ENCODE data around the gene ZNF628.

Gene ZNF628

GRCh38 chr19:55461259-55461973 is 15.0 kb upstream of the ZNF628 start, which contains the start of gene ISOC2:
Gene ISOC2 (minus strand): TSS chr19:55461642. CDS start chr19:55456486, 5,156 bp downstream.
- Histone ChIP-seq H3K27ac (peak within 1 kb of the TSS; percentile 83 to 91), H3K27me3 (no peaks in the 10 kb centered on the region), H3K4me1 (peaks cover 0 to 20% (median 15%) of the 10 kb centered on the region in 4 donors), H3K4me3 (peak within 1 kb of the TSS; percentile 86 to 97), H3K36me3 (peaks cover 0 to 2% (median 0%) of the 10 kb centered on the region in 3 donors), H3K9me3 (no peaks in the 10 kb centered on the region)
- TF ChIP-seq CTCF (IDR thresholded peaks at IDR 0.05) = no peak
- intact Hi-C loops (cut with DNase I; ENCODE audit: low total_unique reads) = no loop called here
- peak; percentile 100 for DNase-seq

- peak overlapping the region; percentile 83 to 84 for H3K27ac ChIP-seq
- DNase-seq = no peak
- H3K4me1 ChIP-seq = peaks cover 0 to 20% (median 15%) of the 10 kb centered on the region in 4 donors
- H3K9me3 ChIP-seq = no peaks in the 10 kb centered on the region
- no peaks in the 10 kb centered on the region for H3K36me3 ChIP-seq
- TF ChIP-seq CTCF (IDR thresholded peaks at IDR 0.05) = no peak
- intact Hi-C loops (cut with DNase I; ENCODE audit: low total_unique reads) = no loop called here
- H3K4me3 ChIP-seq = peak overlapping the region; percentile 86 to 97
- H3K27me3 ChIP-seq = no peaks in the 10 kb centered on the region
Observed at GRCh38 chr19:55461974-55462626, 14.3 kb upstream of the ZNF628 start.

- no peak for DNase-seq
- Histone ChIP-seq H3K36me3 (no peaks in the 10 kb centered on the region), H3K27ac (no peak overlapping the region), H3K4me1 (peaks cover 0 to 25% (median 17%) of the 10 kb centered on the region in 4 donors), H3K27me3 (no peaks in the 10 kb centered on the region), H3K9me3 (no peaks in the 10 kb centered on the region), H3K4me3 (no peak overlapping the region)
- intact Hi-C loops (cut with DNase I; ENCODE audit: low total_unique reads) = no loop called here
- TF ChIP-seq CTCF (IDR thresholded peaks at IDR 0.05) = no peak
Observed at GRCh38 chr19:55462722-55463121, 13.7 kb upstream of the ZNF628 start.

- H3K27ac ChIP-seq = no peak overlapping the region
Observed at GRCh38 chr19:55463583-55464031, 12.8 kb upstream of the ZNF628 start.

More at GRCh38 chr19:55463583-55464031, 12.8 kb upstream of the ZNF628 start:
- intact Hi-C loops (cut with DNase I; ENCODE audit: low total_unique reads) = no loop called here
- no peaks in the 10 kb centered on the region for H3K27me3 ChIP-seq
- H3K4me3 ChIP-seq = no peak overlapping the region
- DNase-seq = no peak
- H3K36me3 ChIP-seq = no peaks in the 10 kb centered on the region
- H3K4me1 ChIP-seq = peaks cover 0 to 29% (median 17%) of the 10 kb centered on the region in 4 donors
- no peaks in the 10 kb centered on the region for H3K9me3 ChIP-seq
- no peak for TF ChIP-seq CTCF (IDR thresholded peaks at IDR 0.05)

All from tibial artery (tissue), 4 donors.